HepG2 (cell line): Measurements from ENCODE around the gene MLLT10. TPM values are rescaled to one million over a fixed set of nuclear protein-coding genes. Genes with fewer than 3 reads are reported as not detected.

Experiments
- ATF7 ChIP-seq, 2 experiments: fragments of 450-650 bp in 1 of 2; sonication (generic) in 1 of 2; formaldehyde crosslinking in 1 of 2; IDR thresholded peaks; 2 replicates each; pipeline versions ENCODE4 v1.4.0 to v1.6.1; 2016 to 2020; ENCODE audit warnings: antibody characterized with exemption in 1 of 2, mild to moderate bottlenecking in 1 of 2, missing genetic modification reagents in 1 of 2
- CHCHD3 ChIP-seq: sonication (generic); formaldehyde crosslinking; IDR thresholded peaks from 2 replicates; pipeline ENCODE4 v1.8.0; 2022; ENCODE audit warnings: mild to moderate bottlenecking, missing genetic modification reagents, moderate library complexity
- CHD4 ChIP-seq: fragments of 200-600 bp; sonication (generic); IDR thresholded peaks from 2 replicates; pipeline ENCODE4 v1.7.0; 2017; ENCODE audit warnings: mild to moderate bottlenecking, low read length, borderline replicate concordance
- ERF ChIP-seq: IDR thresholded peaks from 2 replicates; pipeline ENCODE4 v1.6.1; 2018; ENCODE audit warnings: missing biosample characterization, missing genetic modification reagents
- POLR2AphosphoS5 ChIP-seq: IDR thresholded peaks from 2 replicates; pipeline ENCODE4 v1.6.1; 2012; ENCODE audit warnings: low read depth, low read length
- RBM22 ChIP-seq: fragments of 200-400 bp; formaldehyde crosslinking; optimal IDR thresholded peaks from 2 replicates; pipeline ENCODE3; 2017; ENCODE audit warnings: mild to moderate bottlenecking, low read length, moderate library complexity
- RFXAP ChIP-seq: sonication (generic); formaldehyde crosslinking; IDR thresholded peaks from 2 replicates; pipeline ENCODE4 v1.4.0; 2020; ENCODE audit warnings: missing genetic modification reagents, borderline replicate concordance
- SIN3B ChIP-seq: fragments of 150-350 bp; IDR thresholded peaks from 2 replicates; pipeline ENCODE4 v1.6.1; 2014; ENCODE audit warnings: low read length
- SRSF9 ChIP-seq: fragments of 200-400 bp; formaldehyde crosslinking; IDR thresholded peaks from 2 replicates; pipeline ENCODE4 v1.6.1; 2018; ENCODE audit warnings: borderline replicate concordance, mild to moderate bottlenecking, low read depth, low read length; ENCODE audit not compliant: insufficient read depth, poor library complexity, severe bottlenecking
- TOPORS ChIP-seq: sonication (generic); formaldehyde crosslinking; IDR thresholded peaks from 2 replicates; pipeline ENCODE4 v1.8.0; 2023; ENCODE audit warnings: mild to moderate bottlenecking, missing genetic modification reagents
- ZC3H4 ChIP-seq: sonication (generic); formaldehyde crosslinking; IDR thresholded peaks from 2 replicates; pipeline ENCODE4 v1.4.0; 2020; ENCODE audit warnings: missing genetic modification reagents, borderline replicate concordance
- ZNF3 ChIP-seq: IDR thresholded peaks from 2 replicates; pipeline ENCODE4 v1.7.0; 2017; ENCODE audit warnings: inconsistent platforms
- ZNF432 ChIP-seq: sonication (generic); formaldehyde crosslinking; IDR thresholded peaks from 2 replicates; pipeline ENCODE4 v1.5.0; 2020; ENCODE audit warnings: missing genetic modification reagents, mild to moderate bottlenecking, borderline replicate concordance
- ZNF768 ChIP-seq: sonication (generic); formaldehyde crosslinking; IDR thresholded peaks from 2 replicates; pipeline ENCODE4 v1.4.0; 2020; ENCODE audit warnings: missing genetic modification reagents
- ZSCAN25 ChIP-seq: sonication (generic); formaldehyde crosslinking; IDR thresholded peaks from 2 replicates; pipeline ENCODE4 v1.8.0; 2022; ENCODE audit warnings: mild to moderate bottlenecking, missing genetic modification reagents
- polyA plus RNA-seq, 8 experiments: library from polyadenylated mRNA; depleted of rRNA in 3 of 8; stranded (reverse) in 7 of 8; unstranded in 1 of 8; fragments of >200 nt; fragmentation: Illumina TruSeq in 4 of 8; extraction: Trizol in 4 of 8; gene quantifications; 2 replicates each; pipeline versions ENCODE4 v1.2.1 to v1.2.3, GENCODE V29; 2011 to 2016; ENCODE audit warnings: low read depth in 4 of 8, missing spikeins in 1 of 8, mixed read lengths in 1 of 8; ENCODE audit not compliant: insufficient read depth in 1 of 8
- total RNA-seq, 5 experiments: library from RNA; depleted of rRNA; stranded (reverse); fragments of >200 nt; fragmentation: Illumina TruSeq; extraction: Trizol; gene quantifications; 2 replicates each; pipeline ENCODE4 v1.2.3, GENCODE V29; 2016; ENCODE audit warnings: low read depth in 1 of 5
- TF ChIP-seq, protein P1 (sequence below), 2 experiments: fragments of 450-650 bp in 1 of 2; sonication (generic) in 1 of 2; formaldehyde crosslinking in 1 of 2; IDR thresholded peaks; 2 replicates each; pipeline versions ENCODE4 v1.6.1 to v1.8.0; 2016 to 2022; ENCODE audit warnings: antibody characterized with exemption in 1 of 2, mild to moderate bottlenecking in 1 of 2, missing genetic modification reagents in 1 of 2
- TF ChIP-seq, protein P2 (sequence below): sonication (generic); formaldehyde crosslinking; IDR thresholded peaks from 2 replicates; pipeline ENCODE4 v1.5.1; 2020; ENCODE audit warnings: missing genetic modification reagents, mild to moderate bottlenecking, borderline replicate concordance
- TF ChIP-seq, protein P3 (sequence below): sonication (generic); formaldehyde crosslinking; IDR thresholded peaks from 2 replicates; pipeline ENCODE4 v1.5.1; 2020; ENCODE audit warnings: mild to moderate bottlenecking, missing genetic modification reagents, moderate library complexity

The MLLT10 gene
- total and polyA plus RNA-seq, 2 of the 13 experiments (the other 11 are each of a cell fraction or from before 2014, with no cell fraction given), result 51.3 to 84.1 TPM

DNA sequence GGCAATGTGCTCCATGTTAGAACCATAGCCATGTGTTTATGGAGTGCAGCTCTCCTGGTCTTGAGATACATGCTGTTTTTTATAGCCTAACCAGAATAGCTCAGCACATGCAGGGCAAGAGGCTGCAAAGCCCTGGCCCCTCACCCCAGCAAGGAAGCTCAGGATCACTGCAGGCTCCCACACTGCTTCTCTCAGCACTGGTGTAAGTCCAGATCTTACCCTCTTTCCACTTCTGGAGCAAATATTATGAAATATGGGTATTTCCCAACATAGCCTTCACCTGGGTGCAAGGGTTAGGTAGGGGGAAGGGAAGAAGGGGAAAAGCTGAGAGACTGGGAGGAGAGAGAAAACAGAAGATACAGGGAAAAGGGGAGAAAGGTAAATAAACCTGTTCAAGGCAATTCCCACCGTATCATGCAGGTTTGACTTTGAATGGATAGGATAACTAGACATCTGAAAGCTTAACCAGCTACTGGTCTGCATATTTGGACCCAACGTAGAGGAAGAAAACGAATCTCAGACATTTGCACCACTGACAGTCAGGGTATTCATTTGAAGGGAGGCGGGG, 28.2 kb upstream of the MLLT10 start (continued):
- TF ChIP-seq RBM22 (no peak), ZC3H4 (CRISPR knock-in tag) (no peak), CHCHD3 (CRISPR knock-in tag) (no peak), ZNF432 (CRISPR knock-in tag) (no peak), ZSCAN25 (CRISPR knock-in tag) (peak; percentile 96), POLR2AphosphoS5 (peak; percentile 44), SIN3B (no peak), ERF (CRISPR knock-in tag) (peak; percentile 97), TOPORS (CRISPR knock-in tag) (no peak; the same call in 1 of the 2 replicates), ZNF768 (CRISPR knock-in tag) (no peak), SRSF9 (no peak), CHD4 (peak; percentile 40; the same call in 1 of the 2 replicates), RFXAP (CRISPR knock-in tag) (peak; percentile 74), ZNF3 (CRISPR knock-in tag) (no peak), ATF7 (IDR thresholded peaks at IDR 0.05) (no peak), ATF7 (CRISPR knock-in tag; IDR thresholded peaks at IDR 0.05) (no peak; the same call in 1 of the 2 replicates)
- TF ChIP-seq, protein P1, sequence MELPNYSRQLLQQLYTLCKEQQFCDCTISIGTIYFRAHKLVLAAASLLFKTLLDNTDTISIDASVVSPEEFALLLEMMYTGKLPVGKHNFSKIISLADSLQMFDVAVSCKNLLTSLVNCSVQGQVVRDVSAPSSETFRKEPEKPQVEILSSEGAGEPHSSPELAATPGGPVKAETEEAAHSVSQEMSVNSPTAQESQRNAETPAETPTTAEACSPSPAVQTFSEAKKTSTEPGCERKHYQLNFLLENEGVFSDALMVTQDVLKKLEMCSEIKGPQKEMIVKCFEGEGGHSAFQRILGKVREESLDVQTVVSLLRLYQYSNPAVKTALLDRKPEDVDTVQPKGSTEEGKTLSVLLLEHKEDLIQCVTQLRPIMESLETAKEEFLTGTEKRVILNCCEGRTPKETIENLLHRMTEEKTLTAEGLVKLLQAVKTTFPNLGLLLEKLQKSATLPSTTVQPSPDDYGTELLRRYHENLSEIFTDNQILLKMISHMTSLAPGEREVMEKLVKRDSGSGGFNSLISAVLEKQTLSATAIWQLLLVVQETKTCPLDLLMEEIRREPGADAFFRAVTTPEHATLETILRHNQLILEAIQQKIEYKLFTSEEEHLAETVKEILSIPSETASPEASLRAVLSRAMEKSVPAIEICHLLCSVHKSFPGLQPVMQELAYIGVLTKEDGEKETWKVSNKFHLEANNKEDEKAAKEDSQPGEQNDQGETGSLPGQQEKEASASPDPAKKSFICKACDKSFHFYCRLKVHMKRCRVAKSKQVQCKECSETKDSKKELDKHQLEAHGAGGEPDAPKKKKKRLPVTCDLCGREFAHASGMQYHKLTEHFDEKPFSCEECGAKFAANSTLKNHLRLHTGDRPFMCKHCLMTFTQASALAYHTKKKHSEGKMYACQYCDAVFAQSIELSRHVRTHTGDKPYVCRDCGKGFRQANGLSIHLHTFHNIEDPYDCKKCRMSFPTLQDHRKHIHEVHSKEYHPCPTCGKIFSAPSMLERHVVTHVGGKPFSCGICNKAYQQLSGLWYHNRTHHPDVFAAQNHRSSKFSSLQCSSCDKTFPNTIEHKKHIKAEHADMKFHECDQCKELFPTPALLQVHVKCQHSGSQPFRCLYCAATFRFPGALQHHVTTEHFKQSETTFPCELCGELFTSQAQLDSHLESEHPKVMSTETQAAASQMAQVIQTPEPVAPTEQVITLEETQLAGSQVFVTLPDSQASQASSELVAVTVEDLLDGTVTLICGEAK (IDR thresholded peaks at IDR 0.05), result no peak
- TF ChIP-seq, protein P1 (CRISPR knock-in tag; IDR thresholded peaks at IDR 0.05), result peak; percentile 78; the same call in 1 of the 2 replicates
- TF ChIP-seq, protein P2, sequence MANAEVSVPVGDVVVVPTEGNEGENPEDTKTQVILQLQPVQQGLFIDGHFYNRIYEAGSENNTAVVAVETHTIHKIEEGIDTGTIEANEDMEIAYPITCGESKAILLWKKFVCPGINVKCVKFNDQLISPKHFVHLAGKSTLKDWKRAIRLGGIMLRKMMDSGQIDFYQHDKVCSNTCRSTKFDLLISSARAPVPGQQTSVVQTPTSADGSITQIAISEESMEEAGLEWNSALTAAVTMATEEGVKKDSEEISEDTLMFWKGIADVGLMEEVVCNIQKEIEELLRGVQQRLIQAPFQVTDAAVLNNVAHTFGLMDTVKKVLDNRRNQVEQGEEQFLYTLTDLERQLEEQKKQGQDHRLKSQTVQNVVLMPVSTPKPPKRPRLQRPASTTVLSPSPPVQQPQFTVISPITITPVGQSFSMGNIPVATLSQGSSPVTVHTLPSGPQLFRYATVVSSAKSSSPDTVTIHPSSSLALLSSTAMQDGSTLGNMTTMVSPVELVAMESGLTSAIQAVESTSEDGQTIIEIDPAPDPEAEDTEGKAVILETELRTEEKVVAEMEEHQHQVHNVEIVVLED (CRISPR knock-in tag), result peak; percentile 84
- TF ChIP-seq, protein P3, sequence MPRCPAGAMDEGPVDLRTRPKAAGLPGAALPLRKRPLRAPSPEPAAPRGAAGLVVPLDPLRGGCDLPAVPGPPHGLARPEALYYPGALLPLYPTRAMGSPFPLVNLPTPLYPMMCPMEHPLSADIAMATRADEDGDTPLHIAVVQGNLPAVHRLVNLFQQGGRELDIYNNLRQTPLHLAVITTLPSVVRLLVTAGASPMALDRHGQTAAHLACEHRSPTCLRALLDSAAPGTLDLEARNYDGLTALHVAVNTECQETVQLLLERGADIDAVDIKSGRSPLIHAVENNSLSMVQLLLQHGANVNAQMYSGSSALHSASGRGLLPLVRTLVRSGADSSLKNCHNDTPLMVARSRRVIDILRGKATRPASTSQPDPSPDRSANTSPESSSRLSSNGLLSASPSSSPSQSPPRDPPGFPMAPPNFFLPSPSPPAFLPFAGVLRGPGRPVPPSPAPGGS, result peak; percentile 69; the same call in 1 of the 2 replicates
